Activated effector memory CD4-positive, alpha-beta T cell treated with anti-CD3 and anti-CD28 coated beads, Interleukin-2, amount 50 U/mL, for 16 hours (primary cell): ENCODE results near the gene MRPL33.

Source experiments
- DNase-seq: peaks from one replicate; pipeline ENCODE4 v3.0.0-alpha.2; 2020

Gene MRPL33

DNA sequence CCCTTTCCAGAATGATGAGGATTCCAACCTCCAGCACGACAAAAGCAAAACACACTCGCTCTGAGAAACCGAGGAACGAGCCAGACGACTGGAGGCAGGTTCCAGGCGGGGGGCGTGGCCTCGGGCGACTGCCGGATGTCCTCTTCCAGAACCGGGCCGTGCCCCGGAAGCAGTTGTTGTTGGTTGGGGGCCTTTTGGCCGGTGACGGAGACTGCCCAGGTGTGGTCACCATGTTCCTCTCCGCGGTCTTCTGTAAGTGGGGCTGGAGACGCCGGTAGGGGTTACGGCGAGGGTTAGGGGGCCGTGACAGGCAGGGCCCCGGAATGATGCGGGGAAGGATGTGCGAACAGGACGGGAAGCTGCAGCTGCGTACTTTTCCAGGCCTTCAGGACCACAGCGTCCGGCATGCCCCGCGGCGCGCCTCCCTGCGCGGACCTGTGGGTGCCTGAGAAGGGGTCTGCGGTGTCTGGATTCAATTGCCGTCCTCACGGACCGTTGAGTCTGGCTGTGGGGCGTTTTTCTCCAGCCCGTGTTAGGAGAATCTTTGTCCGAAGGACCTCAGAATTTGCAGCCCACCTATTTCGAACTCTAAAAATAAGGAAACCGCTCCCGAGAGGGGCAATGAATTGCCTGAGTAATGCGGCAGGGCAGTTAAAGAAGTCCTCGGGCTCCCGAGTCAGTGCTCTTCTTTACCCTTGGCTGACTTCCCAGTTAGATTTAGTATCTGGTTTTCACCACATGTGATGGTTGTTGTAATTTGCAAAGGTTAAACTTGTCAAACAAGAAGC lies at the start of gene MRPL33:
Gene MRPL33, plus strand, starts transcription at position 172 of the 788 bp plus-strand sequence. Its CDS starts 59 bp downstream, at position 231.
- peak; percentile 97 for DNase-seq

DNA sequence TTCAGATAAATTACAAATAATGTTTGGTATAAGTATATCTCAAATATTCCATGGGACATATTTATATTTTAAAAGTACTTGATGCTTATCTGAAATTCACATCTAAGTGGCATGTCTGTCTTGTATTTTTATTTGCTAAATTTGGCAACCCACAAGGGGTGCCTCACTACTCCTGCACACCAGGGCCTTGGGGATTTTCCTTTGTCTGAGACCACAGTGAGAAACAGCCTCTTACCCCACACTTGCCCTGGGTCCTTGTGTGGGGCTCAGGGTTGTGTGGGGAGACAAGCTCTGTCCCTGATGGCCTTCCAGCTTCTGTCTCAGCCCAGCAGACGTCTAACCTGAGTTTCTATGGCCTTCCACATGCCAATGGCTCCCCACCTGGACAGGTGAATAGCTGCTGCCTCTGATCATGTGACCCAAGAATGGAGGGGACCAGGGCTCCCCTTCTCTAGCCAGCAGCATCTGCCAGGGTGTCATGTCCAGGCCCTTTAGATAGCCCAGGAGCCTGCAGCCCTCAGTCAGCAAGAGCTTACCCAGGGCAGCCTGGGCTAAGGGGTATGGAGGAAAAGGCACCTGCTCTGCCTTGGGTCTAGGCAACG lies 49.5 kb upstream of the MRPL33 start:
- no peak for DNase-seq

DNA sequence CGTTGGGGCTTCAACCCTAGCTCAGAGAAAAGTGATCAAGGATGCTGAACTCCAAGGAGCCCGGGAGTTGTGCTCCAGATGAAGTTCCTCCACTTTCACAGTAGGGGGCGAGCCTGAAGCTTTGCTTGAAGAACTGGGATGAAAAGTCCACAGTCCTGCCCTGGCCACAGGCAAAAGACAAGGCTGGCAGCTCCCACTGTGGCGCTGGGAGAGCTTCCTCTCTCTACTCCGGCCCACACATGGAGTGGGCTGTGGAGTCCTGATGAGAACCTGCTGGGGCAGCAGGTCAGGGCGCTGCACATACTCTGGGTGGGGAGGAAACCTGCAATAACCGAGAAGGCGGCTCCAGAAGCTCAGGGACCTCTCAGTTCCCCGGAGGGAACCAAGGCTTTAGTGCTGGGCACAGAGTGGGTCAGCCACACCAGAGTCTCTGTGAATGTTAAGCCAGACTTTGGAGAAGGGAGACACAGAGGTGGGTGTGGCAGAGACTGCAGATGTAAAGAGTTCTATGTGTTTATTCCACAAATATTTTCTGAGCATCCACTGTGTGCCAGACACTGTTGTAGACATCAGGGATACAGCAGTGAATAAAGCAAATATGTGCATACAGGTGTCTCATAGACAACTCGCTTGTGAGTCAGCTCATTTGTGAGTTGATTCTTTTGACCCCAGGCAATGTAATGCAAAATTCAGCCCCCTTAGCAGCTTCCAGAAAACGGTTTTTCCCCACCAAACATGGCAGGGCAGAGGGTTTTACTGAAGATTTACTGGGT lies 48.0 kb upstream of the MRPL33 start:
- no peak for DNase-seq

DNA sequence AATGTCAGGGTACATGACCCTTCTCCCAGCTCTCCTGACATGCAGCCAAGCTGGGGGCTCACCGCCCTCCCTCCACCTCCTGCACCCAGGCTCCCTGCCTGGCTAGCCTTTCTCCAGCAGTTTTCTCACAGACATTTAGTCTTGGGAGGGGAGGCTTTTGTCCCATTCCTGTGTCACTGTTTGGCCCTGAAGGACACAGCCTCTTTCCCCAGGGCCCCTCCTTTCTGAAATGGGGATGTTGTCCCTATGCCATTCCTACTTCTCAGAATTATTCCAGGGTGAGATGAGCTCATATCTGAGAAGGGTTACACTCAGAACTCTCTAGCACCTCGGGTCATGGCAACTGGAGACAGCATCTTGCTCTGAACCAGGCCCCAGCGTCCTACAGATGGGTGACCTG lies 47.3 kb upstream of the MRPL33 start:
- no peak for DNase-seq

DNA sequence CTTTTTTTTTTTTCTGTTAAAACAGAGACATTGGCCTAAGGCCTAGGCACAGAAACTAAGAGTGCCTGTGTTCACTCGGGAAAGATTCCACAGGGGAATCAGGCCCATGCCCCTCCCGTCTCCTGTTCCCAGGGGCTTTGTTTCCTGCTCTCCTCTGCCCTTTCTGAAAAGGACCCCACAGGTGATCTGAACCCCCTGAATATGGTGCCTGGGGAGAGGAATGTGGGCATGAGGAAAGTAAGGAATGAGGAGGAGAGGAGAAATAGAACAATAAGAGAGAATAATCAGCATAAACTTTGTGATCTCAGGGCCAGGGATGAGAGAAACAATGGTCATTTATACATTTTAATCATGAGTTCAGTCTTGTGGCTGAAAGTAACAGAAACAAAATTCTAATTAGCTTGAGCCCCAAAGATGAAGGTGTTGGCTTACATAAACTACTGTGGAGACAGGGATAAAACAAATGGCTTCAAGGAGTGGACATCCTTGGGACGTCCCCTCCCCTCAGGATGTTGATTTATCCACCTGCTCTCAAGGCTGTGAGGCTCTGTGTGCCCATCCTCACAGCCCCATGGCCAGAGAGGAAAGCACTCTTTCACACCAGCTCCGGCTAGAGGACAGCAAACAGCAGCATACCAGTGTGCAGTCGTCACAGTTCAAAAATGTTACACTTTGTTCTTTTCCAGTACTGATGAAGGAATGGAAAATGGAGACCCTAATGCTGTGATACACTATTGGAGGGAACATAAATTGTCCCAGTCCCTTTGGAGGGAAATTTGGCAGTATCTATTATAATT lies 46.4 kb upstream of the MRPL33 start:
- DNase-seq = no peak

DNA sequence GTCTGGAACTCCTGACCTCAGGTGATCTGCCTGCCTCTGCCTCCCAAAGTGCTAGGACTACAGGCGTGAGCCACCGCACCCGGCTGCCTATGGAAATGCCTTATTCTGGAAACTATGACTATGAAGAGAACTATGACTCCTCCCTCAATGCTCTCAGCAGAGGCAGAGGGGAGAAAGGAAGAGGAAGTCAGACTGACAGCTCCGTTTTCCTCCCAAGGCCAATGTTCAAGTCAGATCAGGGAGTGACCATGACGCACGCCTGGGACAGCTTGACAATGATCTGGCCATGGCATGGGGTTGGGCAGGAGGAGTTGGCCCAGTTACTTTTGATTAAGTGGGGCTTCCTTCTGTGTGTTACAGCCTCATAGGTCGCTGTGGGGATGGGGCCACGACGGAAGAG lies 44.3 kb upstream of the MRPL33 start:
- DNase-seq = no peak

DNA sequence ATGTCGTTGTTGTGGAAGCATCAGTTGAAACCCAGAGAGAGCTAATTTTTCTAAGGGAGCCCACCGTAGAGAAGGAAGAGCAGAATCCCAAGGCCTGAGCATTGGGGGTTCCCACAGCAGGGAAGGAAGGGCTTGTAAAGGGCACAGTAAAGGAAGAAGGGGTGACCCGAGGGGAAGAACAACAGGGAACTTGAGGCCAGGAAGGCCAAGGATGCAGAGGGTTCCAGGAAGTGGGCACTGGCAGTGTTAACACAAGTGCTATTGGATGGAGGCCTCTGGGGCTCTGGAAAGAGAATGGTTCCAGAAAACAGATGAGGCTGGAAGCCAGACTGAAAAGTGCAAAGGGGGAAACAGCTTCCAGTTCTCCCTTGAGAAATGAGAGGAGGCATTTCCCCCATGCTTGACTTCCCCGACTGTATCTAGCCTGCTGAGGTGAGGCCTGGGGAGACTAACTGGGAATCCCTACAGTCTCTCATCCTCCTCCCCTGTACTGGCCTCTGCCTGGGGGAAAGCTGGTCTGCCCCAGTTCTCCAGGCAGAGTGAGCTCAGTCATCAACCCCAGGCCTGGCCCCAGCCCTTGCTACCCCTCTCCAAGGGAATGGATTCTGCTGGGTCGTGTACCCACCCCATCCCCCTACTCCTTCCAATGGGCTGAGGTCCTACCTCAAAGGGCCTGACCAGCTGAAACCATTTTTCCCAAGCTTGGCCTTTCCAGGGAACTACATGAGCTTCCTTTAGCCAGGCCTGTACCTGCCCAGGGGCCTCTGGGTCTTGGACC lies 43.2 kb upstream of the MRPL33 start:
- no peak for DNase-seq

DNA sequence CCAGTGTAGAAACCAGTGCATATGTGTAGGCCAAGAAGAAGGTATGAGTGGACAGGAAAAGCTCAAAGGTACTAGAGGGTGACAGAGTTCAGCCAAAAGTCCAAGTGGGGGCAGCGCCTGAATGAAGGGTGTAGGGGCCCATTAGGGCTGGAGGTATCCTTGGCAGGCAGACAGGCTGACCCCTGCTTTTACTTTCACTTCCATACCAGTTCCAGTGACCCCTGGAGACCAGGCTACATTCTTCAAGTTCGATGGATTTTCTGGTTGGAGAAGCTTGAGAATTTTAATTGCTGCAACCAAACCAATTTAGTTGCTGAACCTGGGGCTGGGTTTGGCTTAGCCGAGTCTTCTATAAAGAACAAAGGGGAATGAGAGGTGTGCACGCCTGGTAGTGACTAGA lies 42.3 kb upstream of the MRPL33 start:
- DNase-seq = no peak

DNA sequence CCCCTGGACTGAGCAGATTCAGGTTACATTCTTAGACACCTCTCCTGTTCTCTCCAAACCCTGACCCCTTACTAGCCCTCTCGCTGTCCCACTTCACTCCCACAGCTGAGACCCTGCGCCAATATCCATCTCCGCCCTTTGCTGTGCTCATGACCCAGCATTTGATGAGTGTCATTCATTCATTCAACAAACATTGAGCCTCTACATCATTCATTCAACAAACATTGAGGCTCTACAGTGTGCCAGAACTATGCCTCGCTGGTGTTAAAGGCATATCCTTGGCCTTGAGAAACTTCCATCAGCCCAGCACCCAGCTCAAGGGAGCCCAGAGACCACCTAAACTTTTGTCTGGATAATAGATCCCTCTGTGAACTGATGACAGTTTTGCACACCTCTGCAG lies 41.9 kb upstream of the MRPL33 start:
- DNase-seq = no peak

DNA sequence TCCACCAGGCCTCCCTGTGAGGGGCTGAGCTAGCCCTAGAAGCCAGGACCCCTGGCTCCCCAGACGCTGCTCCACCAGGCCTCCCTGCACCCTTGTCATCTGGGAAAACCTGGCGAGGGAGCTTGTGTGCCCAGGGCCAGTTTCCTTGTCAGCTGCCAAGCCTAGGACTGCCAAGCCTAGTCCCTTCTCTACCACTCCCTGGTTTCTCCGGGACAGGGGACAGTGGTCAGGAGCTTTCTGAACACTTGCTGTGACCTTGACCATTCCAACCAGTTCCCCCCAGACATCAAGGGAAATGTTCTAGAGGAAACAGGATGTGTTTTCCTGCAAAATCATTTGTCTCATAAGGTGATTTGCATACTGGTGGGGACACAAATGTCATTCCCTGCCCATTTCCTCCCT lies 41.3 kb upstream of the MRPL33 start:
- no peak for DNase-seq

DNA sequence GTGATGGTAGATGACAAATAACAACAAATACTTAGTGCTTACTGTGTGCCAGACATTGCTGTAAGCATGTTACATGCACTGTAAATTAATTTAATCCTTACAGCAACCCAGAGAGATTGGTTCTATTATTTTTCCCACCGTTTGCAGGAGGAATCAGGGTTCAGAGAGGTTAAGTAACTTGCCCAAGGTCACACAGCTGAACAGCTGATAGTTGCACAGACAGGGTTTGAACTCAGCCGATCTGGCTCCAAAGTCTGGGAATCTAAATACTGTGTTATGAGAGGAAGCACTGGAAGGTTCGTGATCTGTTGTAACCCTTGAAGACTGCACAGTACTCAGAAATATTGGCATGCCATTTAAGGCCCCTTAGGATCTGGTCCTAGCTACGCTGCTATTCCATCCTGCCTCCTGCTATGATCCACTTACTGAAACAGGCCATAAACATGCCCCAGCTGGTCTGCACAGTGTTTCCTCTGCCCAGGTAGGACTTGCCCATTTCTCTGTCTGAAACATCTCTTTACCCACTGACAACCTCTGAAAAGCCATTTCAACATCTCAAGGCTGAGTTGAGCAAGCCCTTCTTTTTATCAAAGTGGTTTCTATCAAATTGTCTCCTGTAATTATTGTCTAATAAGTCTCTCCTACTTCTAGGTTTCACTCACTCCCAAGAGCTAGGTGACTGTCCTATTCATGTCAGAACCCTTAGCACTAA lies 40.4 kb upstream of the MRPL33 start:
- no peak for DNase-seq

DNA sequence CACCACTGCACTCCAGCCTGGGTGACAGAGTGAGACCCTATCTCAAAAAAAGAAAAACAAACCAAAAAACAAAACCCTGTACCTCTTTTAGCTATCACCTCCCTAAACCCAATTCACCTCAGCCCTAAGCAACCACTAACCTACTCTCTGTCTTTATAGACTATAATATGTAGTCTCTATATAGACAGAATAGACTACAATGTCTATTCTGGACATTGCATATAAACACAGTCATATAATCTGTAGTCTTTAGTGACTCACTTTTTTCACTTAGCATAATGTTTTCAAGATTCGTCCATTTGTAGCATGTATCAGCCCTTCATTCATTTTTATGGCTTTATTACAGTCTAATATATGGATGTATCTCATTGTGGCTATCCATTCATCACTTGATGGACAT lies 37.2 kb upstream of the MRPL33 start:
- DNase-seq = no peak

DNA sequence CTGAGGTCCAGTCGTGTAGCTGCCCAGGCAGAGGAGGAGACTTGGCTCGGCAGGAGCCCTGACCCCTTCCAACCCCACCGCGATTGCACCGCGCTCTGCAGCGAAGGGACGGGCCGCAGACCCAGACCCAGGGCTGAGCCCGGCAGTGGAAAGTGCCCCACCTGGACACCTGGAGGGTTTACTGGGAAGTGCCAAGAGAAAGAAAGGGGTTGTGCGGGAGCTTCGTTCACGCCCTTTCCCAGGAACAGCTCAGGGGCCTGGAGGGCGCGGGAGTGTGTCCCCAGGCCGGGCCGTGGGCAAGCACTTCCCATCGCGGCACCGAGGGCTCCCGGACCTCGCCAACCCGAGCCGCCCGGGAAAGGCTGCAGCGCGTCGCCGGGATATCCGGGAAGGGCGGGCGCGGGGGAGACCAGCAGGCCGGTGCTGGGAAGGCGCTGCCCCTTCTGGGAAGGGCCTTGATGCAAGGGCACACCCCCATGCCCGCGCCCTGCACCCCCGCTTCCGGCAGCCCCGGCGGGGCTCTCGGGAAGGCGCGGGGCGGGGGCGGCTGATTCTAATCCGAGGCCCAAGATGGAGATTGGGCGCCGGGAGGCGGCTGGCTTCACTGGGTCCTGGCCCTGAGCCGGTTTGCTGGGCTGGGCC lies 36.1 kb upstream of the MRPL33 start:
- peak; percentile 84 for DNase-seq

DNA sequence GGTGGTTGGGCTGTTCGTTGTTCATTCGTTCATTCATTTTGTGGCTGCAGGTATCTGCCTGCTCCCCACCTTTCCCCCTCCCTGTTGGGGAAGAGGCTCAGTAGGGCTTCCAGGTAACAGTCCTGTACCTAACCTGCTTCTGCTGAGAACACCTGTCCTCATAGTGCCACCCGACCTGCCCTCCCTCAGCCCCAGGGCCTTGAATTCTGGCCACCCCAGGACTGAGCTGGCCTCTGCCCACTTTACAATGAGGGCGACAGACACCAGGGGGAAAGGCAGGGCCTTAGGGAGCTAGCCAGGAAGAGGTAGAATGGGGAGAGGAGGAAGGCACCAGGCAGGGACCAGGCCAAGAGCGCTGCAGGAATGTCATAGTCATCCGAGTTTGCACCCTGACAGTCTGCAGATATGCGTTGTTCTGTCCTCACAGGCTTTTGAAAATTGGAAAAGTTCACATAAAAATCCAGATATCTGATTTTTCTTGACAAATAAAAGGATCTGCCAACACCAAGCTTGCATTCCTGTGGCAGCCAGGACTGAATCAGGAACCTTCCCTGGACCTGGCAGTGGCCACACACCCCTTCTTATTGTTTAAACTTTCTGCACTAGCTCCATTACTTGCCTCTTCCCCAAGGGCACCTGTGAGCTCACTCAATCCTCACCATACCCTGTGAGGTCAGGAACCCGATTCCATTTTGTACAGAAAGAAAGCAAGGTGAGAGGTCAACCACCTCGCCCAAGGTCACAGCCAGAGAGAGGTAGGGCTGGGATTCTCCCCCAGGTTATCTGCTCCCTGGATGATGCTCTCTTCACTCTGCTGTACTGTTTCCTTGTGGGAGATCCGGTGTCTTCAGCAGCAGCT lies 35.3 kb upstream of the MRPL33 start:
- no peak for DNase-seq

DNA sequence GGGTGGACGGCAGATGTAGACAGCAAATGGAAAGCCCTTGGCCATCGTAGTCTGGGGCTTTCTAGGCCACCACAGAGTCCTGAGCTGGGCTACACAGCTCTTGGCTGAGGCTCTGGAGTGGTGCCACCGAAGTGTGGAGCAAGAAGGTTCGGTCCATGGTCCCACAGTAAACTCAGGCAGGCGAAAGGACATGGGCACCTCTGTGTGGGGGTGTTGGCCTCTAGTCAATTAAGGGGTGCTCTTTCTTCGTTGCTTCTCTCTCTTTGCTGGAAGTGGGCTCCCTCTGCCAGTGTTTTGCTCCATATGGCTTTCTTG lies 34.7 kb upstream of the MRPL33 start:
- no peak for DNase-seq

DNA sequence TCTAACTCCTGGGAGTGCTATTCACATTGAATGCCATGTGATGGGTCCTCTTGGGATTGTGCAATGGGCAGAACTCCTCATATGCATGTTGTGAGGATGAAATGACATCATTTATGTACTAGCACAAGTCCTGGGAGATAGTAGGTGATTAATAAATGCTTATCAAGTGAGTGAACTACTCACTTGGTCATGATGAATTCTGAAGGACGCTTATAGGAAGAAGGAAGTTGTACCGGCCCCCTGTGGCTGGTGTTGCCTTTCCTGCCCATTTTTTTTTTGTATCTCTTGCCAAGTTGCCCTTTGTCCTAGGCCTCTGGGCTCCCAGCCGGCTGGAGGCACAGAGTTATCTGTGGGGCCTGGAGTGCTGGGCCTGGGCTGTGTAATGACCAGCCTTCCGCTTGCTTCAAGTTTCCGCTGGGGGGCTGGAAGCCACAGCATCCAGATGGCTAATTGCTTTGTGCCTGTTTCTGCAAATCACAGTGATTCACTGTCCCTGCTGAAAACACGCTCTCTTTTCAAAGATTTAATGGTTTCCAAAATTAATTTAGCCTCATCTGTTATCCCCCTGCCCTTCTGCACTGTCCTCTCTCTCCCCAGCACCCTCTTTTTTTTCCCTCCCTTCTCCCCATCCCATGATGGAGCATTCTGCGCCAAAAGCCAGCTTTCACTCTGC lies 33.7 kb upstream of the MRPL33 start:
- no peak for DNase-seq

DNA sequence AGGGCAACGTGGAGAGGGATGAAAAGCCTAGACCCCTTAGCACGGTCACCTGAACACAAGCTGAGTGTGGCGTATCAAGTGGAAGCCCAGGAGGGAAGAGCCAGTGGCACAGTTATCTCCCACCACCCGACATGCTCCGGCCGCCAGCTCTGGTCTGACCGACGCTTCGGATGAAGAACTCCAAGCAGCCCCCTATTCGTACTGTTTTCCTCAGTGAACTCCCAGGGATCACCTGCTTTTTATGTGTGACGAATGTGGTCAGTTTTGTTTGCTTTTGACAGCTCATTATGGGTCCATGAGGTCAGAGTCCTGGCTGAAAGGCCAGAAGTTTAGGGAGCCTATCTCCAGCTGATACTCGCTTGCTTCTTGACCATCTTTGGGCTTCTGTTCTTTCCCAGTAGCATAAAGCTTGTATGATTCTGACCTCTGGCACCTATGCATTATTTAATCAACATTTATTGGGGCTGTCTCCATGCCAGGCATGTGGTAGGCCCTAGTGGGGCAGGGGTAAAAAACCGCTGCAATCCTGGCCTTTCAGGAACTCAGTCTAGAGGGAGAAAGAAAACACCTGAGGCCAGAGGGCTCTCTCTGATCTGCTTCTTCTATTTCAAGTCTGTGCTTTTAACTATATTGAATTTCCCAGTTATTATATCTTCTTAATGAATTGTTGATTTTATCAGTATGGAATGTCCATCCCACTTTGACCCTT lies 33.0 kb upstream of the MRPL33 start:
- no peak for DNase-seq

DNA sequence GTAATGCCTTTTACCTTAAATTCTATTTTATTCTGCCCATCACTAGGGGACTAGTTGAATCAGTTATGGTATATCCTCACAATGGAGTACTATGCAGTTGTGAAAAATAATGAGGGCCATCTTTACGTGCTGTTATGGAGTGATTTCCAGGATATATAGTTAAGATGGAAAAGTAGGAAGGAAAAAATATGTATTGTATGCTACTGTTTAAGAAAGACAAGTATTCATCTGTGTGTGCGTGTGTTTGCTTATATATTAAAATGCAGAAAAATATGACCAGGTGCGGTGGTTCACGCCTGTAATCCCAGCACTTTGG lies 32.5 kb upstream of the MRPL33 start:
- no peak for DNase-seq

DNA sequence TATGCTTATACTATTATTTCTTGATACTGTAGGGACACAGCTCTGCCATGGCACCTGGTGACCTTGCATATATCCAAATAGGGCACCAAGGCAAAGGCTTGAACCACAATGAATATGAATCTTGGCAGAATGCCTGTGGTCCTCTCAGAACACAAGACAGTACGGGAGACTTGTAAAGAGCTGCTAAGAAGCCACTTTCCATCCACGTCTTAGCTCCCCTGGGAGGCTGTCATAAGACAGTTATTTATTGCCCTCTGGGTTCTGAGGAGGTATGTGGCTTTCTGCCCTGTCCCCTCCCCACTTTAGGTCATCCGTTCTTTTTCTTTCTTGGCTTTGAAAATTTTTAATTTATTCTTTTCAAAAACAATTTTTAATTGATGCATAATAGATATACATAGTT lies 29.8 kb upstream of the MRPL33 start:
- DNase-seq = no peak
